GM12864 (cell line): ENCODE results near the gene GRP.

Experiments used
- DNase-seq: peaks from one replicate; pipeline ENCODE4 v3.0.0-alpha.2; 2011; ENCODE audit warnings: low read depth
- H3K4me3 ChIP-seq: 2 replicates; pipeline ENCODE4 v1.5.1; 2011; ENCODE audit warnings: mild to moderate bottlenecking, low read depth, low read length, control low read depth
- TF ChIP-seq, protein P1 (sequence below): IDR thresholded peaks from 2 replicates; pipeline ENCODE4 v1.5.1; 2011; ENCODE audit warnings: low read depth, mild to moderate bottlenecking, moderate library complexity, low read length, control low read depth, inconsistent platforms; ENCODE audit errors: missing control alignments

GRP gene

DNA sequence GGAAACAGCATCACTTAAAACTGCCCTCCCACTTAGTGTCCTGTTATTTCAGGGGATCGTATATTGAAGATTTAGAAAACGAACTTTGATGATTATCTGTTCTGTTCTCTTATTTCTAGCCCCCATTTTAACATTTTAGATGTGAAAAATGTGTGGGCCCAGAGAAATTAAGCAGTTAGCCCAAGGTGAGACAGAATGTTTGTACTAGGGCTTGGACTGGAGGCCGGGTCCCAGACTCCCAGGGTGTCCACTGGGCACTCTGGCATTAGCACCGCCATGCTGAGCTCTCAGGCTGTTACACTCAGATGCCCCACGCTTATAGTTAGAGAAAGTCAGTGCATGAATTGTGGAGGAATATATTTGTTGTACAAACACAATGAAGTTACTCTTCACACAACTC, 58.8 kb downstream of the GRP start:
- no peak overlapping the region for H3K4me3 ChIP-seq
- no peak for DNase-seq
- TF ChIP-seq, protein P1, sequence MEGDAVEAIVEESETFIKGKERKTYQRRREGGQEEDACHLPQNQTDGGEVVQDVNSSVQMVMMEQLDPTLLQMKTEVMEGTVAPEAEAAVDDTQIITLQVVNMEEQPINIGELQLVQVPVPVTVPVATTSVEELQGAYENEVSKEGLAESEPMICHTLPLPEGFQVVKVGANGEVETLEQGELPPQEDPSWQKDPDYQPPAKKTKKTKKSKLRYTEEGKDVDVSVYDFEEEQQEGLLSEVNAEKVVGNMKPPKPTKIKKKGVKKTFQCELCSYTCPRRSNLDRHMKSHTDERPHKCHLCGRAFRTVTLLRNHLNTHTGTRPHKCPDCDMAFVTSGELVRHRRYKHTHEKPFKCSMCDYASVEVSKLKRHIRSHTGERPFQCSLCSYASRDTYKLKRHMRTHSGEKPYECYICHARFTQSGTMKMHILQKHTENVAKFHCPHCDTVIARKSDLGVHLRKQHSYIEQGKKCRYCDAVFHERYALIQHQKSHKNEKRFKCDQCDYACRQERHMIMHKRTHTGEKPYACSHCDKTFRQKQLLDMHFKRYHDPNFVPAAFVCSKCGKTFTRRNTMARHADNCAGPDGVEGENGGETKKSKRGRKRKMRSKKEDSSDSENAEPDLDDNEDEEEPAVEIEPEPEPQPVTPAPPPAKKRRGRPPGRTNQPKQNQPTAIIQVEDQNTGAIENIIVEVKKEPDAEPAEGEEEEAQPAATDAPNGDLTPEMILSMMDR, result no peak

DNA sequence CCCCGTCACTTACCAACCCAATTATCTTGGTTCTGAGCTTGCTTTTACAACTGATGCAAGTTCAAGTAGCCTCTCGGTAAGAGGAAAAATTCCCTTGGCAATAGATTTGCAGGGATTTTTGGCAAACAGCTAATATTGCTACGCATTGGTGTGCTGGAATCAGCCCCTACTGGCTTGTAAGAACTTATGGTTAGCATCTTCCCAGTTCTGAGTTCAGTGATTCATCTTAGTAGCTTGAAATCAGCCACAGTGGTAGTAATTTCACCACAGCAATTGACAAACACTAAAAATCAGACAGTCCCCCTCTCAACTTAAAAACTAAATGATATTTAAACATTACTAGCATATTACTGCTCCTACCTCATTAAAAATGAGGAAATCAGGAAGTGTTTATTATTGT, 59.2 kb downstream of the GRP start:
- DNase-seq, result no peak
- H3K4me3 ChIP-seq, result no peak overlapping the region
- TF ChIP-seq, protein P1, result no peak

DNA sequence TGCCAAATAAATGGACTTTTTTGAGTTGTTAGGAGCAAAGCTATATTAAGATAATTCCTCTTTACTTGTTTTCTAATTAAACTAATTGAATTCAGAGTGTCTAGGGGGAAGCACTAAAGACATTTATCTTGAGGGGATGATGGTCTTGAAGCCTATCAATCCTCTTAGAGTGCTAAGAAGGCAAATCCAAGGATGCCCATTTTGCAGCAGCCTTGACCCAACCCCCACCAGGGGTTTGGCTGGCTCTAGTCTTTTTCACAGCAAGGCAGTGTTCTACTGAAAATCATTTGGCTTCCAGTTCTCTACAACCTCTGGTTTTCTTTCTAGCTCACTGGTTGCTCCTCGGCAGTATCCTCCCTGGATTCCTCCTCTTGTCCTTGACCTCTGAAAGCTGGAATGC, 59.8 kb downstream of the GRP start:
- no peak overlapping the region for H3K4me3 ChIP-seq
- TF ChIP-seq, protein P1, result no peak
- no peak for DNase-seq
